22Rv1 (cell line): ENCODE data around the gene CECR2.

Experiments
- ZFX ChIP-seq: fragments of 450-650 bp; IDR thresholded peaks from 2 replicates; pipeline ENCODE4 v1.6.1; 2017; ENCODE audit warnings: antibody characterized with exemption, borderline replicate concordance
- TF ChIP-seq, protein P1 (sequence below): fragments of 450-650 bp; IDR thresholded peaks from 2 replicates; pipeline ENCODE4 v1.5.1; 2017; ENCODE audit warnings: mild to moderate bottlenecking

DNA sequence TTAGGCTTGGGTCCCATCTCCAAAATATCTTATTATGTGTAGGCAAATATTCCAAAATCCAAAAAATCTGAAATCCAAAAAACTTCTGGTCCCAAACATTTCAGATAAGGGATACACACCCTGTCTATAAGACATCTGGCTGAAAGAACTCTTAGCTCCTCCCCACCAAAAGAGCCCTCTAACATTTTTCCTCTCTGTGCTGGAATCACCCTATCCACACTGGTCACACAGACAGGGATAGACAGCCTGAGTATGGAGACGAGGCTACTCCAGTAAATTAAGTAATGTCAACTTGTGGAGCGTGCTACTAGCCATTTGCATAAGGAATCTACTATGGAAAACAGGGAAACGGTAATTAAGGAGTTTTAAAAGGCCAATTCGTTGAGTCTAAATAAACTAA lies 234.4 kb downstream of the CECR2 start:
- TF ChIP-seq, protein P1, sequence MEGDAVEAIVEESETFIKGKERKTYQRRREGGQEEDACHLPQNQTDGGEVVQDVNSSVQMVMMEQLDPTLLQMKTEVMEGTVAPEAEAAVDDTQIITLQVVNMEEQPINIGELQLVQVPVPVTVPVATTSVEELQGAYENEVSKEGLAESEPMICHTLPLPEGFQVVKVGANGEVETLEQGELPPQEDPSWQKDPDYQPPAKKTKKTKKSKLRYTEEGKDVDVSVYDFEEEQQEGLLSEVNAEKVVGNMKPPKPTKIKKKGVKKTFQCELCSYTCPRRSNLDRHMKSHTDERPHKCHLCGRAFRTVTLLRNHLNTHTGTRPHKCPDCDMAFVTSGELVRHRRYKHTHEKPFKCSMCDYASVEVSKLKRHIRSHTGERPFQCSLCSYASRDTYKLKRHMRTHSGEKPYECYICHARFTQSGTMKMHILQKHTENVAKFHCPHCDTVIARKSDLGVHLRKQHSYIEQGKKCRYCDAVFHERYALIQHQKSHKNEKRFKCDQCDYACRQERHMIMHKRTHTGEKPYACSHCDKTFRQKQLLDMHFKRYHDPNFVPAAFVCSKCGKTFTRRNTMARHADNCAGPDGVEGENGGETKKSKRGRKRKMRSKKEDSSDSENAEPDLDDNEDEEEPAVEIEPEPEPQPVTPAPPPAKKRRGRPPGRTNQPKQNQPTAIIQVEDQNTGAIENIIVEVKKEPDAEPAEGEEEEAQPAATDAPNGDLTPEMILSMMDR: no peak
- no peak for TF ChIP-seq ZFX
